ENCODE measurements around the gene TBC1D8B.

GRCh38 chrX:106875151-106875550 is 72.7 kb downstream of the TBC1D8B start:
- no peak for TF ChIP-seq CTCF (IDR thresholded peaks at IDR 0.05)
- no peak for TF ChIP-seq POLR2A (IDR thresholded peaks at IDR 0.05)

Measured in thyroid gland (tissue), 4 donors.